GM13977 (cell line): ENCODE results near the gene IDUA.

Source experiments
- DNase-seq: peaks from one replicate; pipeline ENCODE4 v3.0.0; 2012; ENCODE audit warnings: low spot score
- CTCF ChIP-seq: IDR thresholded peaks from 2 replicates; pipeline ENCODE4 v1.5.1; 2012; ENCODE audit warnings: mild to moderate bottlenecking, control low read depth; ENCODE audit not compliant: insufficient read depth; ENCODE audit errors: extremely low read depth, missing control alignments
- in situ Hi-C: fragments of 300-500 bp; cut with MboI; formaldehyde crosslinking; loops from one replicate; pipeline ENCODE4 v1.12.0; 2022; ENCODE audit warnings: low sequenced_read_pairs, low pct_unique_long_range_greater_than_20kb, mixed read lengths, inconsistent platforms; ENCODE audit not compliant: unreplicated experiment

IDUA gene

GRCh38 chr4:965048-965765 lies 21.6 kb upstream of the IDUA start:
- TF ChIP-seq CTCF, result no peak
- in situ Hi-C loops, result no loop called here

GRCh38 chr4:965766-966134 lies 21.1 kb upstream of the IDUA start:
- DNase-seq, result no peak
- TF ChIP-seq CTCF, result no peak
- in situ Hi-C loops, result no loop called here

More at GRCh38 chr4:965048-965765, 21.6 kb upstream of the IDUA start:
- DNase-seq, result no peak

GRCh38 chr4:966266-967112 lies 20.4 kb upstream of the IDUA start:
- no peak for DNase-seq
- TF ChIP-seq CTCF, result no peak
- in situ Hi-C loops, result no loop called here

GRCh38 chr4:967113-968104 lies 19.4 kb upstream of the IDUA start:
- no peak for DNase-seq
- in situ Hi-C loops, result no loop called here
- no peak for TF ChIP-seq CTCF

GRCh38 chr4:968221-968620 lies 18.6 kb upstream of the IDUA start:
- no peak for DNase-seq
- in situ Hi-C loops, result no loop called here
- TF ChIP-seq CTCF, result no peak

GRCh38 chr4:968621-969394 lies 18.0 kb upstream of the IDUA start:
- no peak for DNase-seq
- in situ Hi-C loops, result no loop called here
- TF ChIP-seq CTCF, result no peak
